Gastrocnemius medialis (tissue), 4 donors: ENCODE results near the gene NEDD4L. TPM values are rescaled to one million over a fixed set of nuclear protein-coding genes. Genes with fewer than 3 reads are reported as not detected.

ENCODE experiments used
- ATAC-seq, 2 donors: fragments of 150-250 bp; one replicate each; pipeline ENCODE4 v1.9.1; 2016
- DNase-seq, 2 donors: peaks; one replicate each; pipeline ENCODE4 v3.0.0-alpha.2; 2019
- H3K27ac ChIP-seq, 4 donors: fragments of 200-600 bp; sonication (generic); 1 replicate in 1 of 4; 2 replicates in 3 of 4; pipeline ENCODE4 v1.5.1; 2016 to 2018; ENCODE audit warnings: mild to moderate bottlenecking in 2 of 4, moderate library complexity in 1 of 4
- H3K27me3 ChIP-seq, 3 donors: fragments of 200-600 bp; sonication (generic) in 2 of 3; 1 replicate in 1 of 3; 2 replicates in 2 of 3; pipeline versions ENCODE4 v1.5.1 to v1.6.0; 2016 to 2019; ENCODE audit warnings: mild to moderate bottlenecking in 1 of 3, moderate library complexity in 1 of 3
- H3K36me3 ChIP-seq, 2 donors: fragments of 200-600 bp; sonication (generic) in 1 of 2; one replicate each; pipeline ENCODE4 v1.5.1; 2017 to 2018
- H3K4me1 ChIP-seq, 2 donors: fragments of 200-600 bp; sonication (generic) in 1 of 2; one replicate each; pipeline ENCODE4 v1.5.1; 2016 to 2017; ENCODE audit warnings: mild to moderate bottlenecking in 2 of 2
- H3K4me3 ChIP-seq, 4 donors: fragments of 200-600 bp; sonication (generic) in 3 of 4; 1 replicate in 1 of 4; 2 replicates in 3 of 4; pipeline ENCODE4 v1.5.1; 2016 to 2019; ENCODE audit warnings: mild to moderate bottlenecking in 2 of 4
- H3K9me3 ChIP-seq, 3 donors: fragments of 200-600 bp; sonication (generic) in 2 of 3; 1 replicate in 1 of 3; 2 replicates in 2 of 3; pipeline ENCODE4 v1.5.1; 2016 to 2019
- CTCF ChIP-seq, 5 experiments: fragments of 450-650 bp in 3 of 5; fragments of 200-600 bp in 2 of 5; sonication (generic) in 2 of 5; IDR thresholded peaks in 4 of 5; conservative IDR thresholded peaks in 1 of 5; 1 replicate in 4 of 5; 2 replicates in 1 of 5; pipeline ENCODE4 v1.5.1; 2016 to 2019; ENCODE audit warnings: antibody characterized with exemption in 5 of 5, mild to moderate bottlenecking in 3 of 5, moderate library complexity in 3 of 5
- POLR2A ChIP-seq, 2 donors: fragments of 450-650 bp; IDR thresholded peaks; one replicate each; pipeline ENCODE4 v1.6.1; 2017; ENCODE audit warnings: antibody characterized with exemption in 2 of 2, mild to moderate bottlenecking in 2 of 2, moderate library complexity in 2 of 2
- in situ Hi-C, 4 donors: fragments of 200-750 bp; cut with MboI; loops; one replicate each; pipeline versions ENCODE4 v1.15.0 to v1.8.0; 2017; ENCODE audit warnings: low sequenced_read_pairs in 4 of 4
- intact Hi-C: fragments of 100-400 bp; cut with DNase I; formaldehyde crosslinking; loops from one replicate; pipeline ENCODE4 v1.15.1; 2023; ENCODE audit warnings: low total_unique reads
- microRNA counts, 2 donors: library from miRNA; unstranded; fragments of <30 nt; microRNA quantifications; one replicate each; lab custom pipeline; 2016
- microRNA-seq, 2 donors: library from miRNA; unstranded; fragments of <30 nt; microRNA quantifications; one replicate each; pipeline ENCODE4, GENCODE V29; 2016; ENCODE audit warnings: borderline replicate concordance in 2 of 2
- total RNA-seq, 4 donors: library from RNA; depleted of rRNA; stranded (reverse); fragments of >200 nt; gene quantifications; one replicate each; pipeline versions ENCODE4 v1.1.0 to v1.2.3, GENCODE V29; 2016

NEDD4L gene
- total RNA-seq, 4 donors from 2014 or later, result 27.4 to 81.5 (median 51.5) TPM

DNA sequence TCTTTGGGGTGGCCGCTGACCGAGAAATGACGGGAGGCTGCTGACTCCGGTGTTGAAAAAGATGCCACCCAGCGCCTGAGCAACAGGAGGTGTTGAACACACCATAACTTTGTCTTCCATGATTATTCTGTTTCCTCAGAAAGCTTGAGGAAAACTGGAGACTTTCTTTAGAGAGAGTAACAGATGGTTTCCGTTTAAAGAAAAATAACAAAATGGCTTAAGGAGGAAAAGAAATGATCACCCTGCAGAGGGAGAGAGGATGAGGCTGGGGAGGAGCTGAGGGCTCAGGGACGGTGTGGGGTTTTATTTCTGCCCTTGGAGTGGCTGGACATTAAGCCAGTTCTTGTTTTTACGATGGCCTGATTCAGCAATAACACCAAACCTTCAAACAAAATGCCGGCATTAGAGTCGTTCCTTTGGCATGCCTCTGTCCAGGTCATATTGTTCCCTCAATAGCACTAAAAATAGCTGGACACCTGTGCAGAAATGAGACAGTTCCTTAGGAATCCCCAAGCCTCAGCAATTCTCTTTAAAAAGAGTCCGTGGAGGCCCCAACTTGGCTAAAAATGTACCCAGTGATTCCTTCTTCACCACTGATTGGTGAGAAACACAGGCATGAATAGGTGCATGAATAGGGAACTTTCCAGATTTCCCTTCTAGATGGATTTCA is 402.5 kb downstream of the NEDD4L start:
- Histone ChIP-seq H3K36me3 (no peaks in the 10 kb centered on the region), H3K27me3 (no peaks in the 10 kb centered on the region), H3K27ac (peak overlapping the region; percentile 60 to 86 (median 64)), H3K4me1 (peaks cover 20 to 25% of the 10 kb centered on the region in 2 donors), H3K4me3 (no peak overlapping the region), H3K9me3 (no peaks in the 10 kb centered on the region)
- peak; percentile 84 to 93 for ATAC-seq
- peak; percentile 21 to 33 for DNase-seq
- intact Hi-C loops (no loop called here), in situ Hi-C loops (no loop called here)
- no peak for TF ChIP-seq CTCF (IDR thresholded peaks at IDR 0.05 in 4 of 5, conservative IDR thresholded peaks at IDR 0.05 in 1 of 5)
- TF ChIP-seq POLR2A (IDR thresholded peaks at IDR 0.05), result no peak

- peak; percentile 31 to 48 for ATAC-seq
These were observed 403.5 kb downstream of the NEDD4L start for GRCh38 chr18:58447402-58448095.

DNA sequence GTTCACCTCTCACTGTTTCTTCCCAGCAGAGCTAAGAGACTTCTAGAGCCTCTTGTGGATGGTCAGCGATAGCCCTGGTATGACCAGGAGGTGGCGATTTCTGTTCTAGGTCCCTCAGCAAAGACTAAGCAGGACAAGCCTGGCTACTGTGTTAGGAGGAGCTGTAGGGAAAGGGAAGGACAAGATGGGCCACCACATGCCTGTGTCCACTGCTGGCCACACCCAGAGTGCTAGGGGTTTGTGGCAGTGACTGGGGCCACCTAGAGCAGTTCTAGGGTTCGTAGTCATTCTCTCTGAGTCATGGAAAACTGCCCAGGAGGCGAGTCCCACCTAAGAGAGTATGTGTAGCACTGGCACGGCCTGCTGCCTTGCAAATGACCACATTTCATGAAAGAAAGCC is 405.4 kb downstream of the NEDD4L start:
- no peaks in the 10 kb centered on the region for H3K27me3 ChIP-seq
- no peak for DNase-seq
- ATAC-seq, result no peak
- H3K4me1 ChIP-seq, result peaks cover 20 to 23% of the 10 kb centered on the region in 2 donors
- TF ChIP-seq CTCF (IDR thresholded peaks at IDR 0.05 in 4 of 5, conservative IDR thresholded peaks at IDR 0.05 in 1 of 5) (no peak), POLR2A (IDR thresholded peaks at IDR 0.05) (no peak)
- no peak overlapping the region for H3K4me3 ChIP-seq
- H3K36me3 ChIP-seq, result no peaks in the 10 kb centered on the region
- no peak overlapping the region for H3K27ac ChIP-seq
- in situ Hi-C loops (no loop called here), intact Hi-C loops (no loop called here)
- H3K9me3 ChIP-seq, result no peaks in the 10 kb centered on the region

More at GRCh38 chr18:58447402-58448095, 403.5 kb downstream of the NEDD4L start:
- no peak for TF ChIP-seq CTCF (IDR thresholded peaks at IDR 0.05 in 4 of 5, conservative IDR thresholded peaks at IDR 0.05 in 1 of 5)
- H3K4me3 ChIP-seq, result no peak overlapping the region
- in situ Hi-C loops (no loop called here), intact Hi-C loops (no loop called here)
- no peaks in the 10 kb centered on the region for H3K27me3 ChIP-seq
- no peaks in the 10 kb centered on the region for H3K9me3 ChIP-seq
- no peaks in the 10 kb centered on the region for H3K36me3 ChIP-seq
- DNase-seq, result no peak
- peak overlapping the region; percentile 60 to 86 (median 64) for H3K27ac ChIP-seq
- H3K4me1 ChIP-seq, result peaks cover 20 to 25% of the 10 kb centered on the region in 2 donors

MicroRNA genes within 50 kb of the gene (microRNA counts, 767-probe panel; counts per million panel counts)
- 356 to 448 counts per million in 2 donors for microRNA hsa-miR-122-5p (lab: Ali Mortazavi, UCI)

Small RNA genes within 50 kb of the gene (microRNA-seq; reads per million reads assigned to microRNA genes)
- 0 reads per million in 2 donors for gene MIR3591

Other genes starting within 250 kb of the NEDD4L start
- gene ATP8B1, start 240.9 kb upstream of the NEDD4L start, total RNA-seq, result 1 to 10 TPM; 1.6 to 4.2 (median 2.6) TPM